OCI-LY1 (cell line): ENCODE measurements around the gene PDGFA.

ENCODE experiments used
- EZH2 ChIP-seq: fragments of 200-600 bp; sonication (generic), shearing (Covaris generic); IDR thresholded peaks from 2 replicates; pipeline ENCODE4 v1.8.0; 2017; ENCODE audit warnings: borderline replicate concordance, mixed run types, mild to moderate bottlenecking, antibody characterized with exemption, low read length, moderate library complexity, mixed read lengths
- TF ChIP-seq, protein P1 (sequence below): fragments of 200-600 bp; sonication (generic), shearing (Covaris generic); IDR thresholded peaks from 2 replicates; pipeline ENCODE4 v1.5.1; 2017; ENCODE audit warnings: mild to moderate bottlenecking, antibody characterized with exemption, low read length, moderate library complexity, mixed read lengths

DNA sequence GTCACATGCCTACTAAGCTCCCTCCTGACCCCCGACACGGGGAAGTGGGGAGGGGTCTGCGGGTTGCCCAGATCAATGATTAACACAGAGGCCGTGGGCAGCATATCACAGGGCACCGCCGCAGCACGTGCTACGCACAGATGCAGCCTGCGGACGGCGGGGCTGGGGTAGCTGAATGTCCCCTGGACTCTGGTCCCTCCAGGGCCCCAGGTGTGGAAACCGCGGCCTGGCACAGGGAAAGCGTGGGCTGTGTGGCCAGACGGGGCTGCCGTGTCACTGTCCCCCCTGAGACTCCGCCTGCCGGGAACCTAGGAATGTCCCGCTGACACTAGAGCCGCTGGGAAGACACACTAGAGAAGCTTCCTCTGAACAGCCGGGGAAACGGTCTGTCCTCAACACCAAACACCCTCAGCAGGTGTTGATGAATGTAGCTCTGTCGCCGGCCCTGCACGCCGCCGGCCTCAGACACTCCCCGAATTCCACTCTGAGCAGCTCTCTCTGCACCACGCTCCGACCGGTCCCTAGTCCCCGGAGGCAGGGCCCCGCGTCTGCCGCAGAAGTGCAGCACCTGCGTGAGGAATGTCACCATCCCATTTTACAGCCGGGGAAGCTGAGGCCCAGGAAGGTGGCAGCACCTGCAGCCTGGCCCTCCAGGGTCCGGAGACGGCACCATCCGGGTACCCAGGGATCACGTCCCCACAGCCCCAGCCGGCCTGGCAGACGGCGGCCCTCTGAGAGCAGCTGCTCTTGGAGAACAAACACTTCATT, 33.4 kb upstream of the PDGFA start:
- TF ChIP-seq, protein P1, sequence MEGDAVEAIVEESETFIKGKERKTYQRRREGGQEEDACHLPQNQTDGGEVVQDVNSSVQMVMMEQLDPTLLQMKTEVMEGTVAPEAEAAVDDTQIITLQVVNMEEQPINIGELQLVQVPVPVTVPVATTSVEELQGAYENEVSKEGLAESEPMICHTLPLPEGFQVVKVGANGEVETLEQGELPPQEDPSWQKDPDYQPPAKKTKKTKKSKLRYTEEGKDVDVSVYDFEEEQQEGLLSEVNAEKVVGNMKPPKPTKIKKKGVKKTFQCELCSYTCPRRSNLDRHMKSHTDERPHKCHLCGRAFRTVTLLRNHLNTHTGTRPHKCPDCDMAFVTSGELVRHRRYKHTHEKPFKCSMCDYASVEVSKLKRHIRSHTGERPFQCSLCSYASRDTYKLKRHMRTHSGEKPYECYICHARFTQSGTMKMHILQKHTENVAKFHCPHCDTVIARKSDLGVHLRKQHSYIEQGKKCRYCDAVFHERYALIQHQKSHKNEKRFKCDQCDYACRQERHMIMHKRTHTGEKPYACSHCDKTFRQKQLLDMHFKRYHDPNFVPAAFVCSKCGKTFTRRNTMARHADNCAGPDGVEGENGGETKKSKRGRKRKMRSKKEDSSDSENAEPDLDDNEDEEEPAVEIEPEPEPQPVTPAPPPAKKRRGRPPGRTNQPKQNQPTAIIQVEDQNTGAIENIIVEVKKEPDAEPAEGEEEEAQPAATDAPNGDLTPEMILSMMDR, result no peak
- TF ChIP-seq EZH2, result no peak
